Measurements from ENCODE around the gene CEP68.
"Not testable (repeated sequence)": the region's sequence is repeated elsewhere in the genome, so short reads cannot be mapped to it uniquely, and the experiment has no call there.

The CEP68 gene

GRCh38 chr2:65130664-65131175, 74.5 kb downstream of the CEP68 start:
- DNase-seq (ENCODE audit: low read depth), result no peak

- not testable (repeated sequence) for DNase-seq (ENCODE audit: low read depth)
Measured at GRCh38 chr2:65132930-65133329, 76.7 kb downstream of the CEP68 start.

GRCh38 chr2:65133626-65134025, 77.4 kb downstream of the CEP68 start:
- DNase-seq (ENCODE audit: low read depth), result no peak

- DNase-seq (ENCODE audit: low read depth), result no peak
Measured at GRCh38 chr2:65134158-65134557, 77.9 kb downstream of the CEP68 start.

- DNase-seq (ENCODE audit: low read depth), result no peak
Measured at GRCh38 chr2:65136253-65136652, 80.0 kb downstream of the CEP68 start.
